ENCODE measurements around the gene RIC8A.
"Not testable (repeated sequence)": the region's sequence is repeated elsewhere in the genome, so short reads cannot be mapped to it uniquely, and the experiment has no call there.

Gene RIC8A

GRCh38 chr11:220641-221215 lies 13.2 kb downstream of the RIC8A start:
- not testable (repeated sequence) for DNase-seq

- DNase-seq, result no peak
These were observed 14.0 kb downstream of the RIC8A start for GRCh38 chr11:221539-221938.

- DNase-seq, result no peak
These were observed 14.7 kb downstream of the RIC8A start for GRCh38 chr11:221998-222789.

GRCh38 chr11:223026-223789 lies 15.7 kb downstream of the RIC8A start:
- no peak for DNase-seq

- DNase-seq, result no peak
These were observed 16.4 kb downstream of the RIC8A start for GRCh38 chr11:223884-224283.

GRCh38 chr11:224424-224823 lies 16.9 kb downstream of the RIC8A start:
- no peak for DNase-seq

GRCh38 chr11:225734-226453 lies 18.4 kb downstream of the RIC8A start:
- no peak for DNase-seq

- DNase-seq, result no peak
These were observed 20.4 kb downstream of the RIC8A start for GRCh38 chr11:227824-228379.

- DNase-seq, result no peak
These were observed 22.9 kb downstream of the RIC8A start for GRCh38 chr11:230431-230830.

- DNase-seq, result no peak
These were observed 25.5 kb downstream of the RIC8A start for GRCh38 chr11:232783-233565.

- DNase-seq, result no peak
These were observed 27.7 kb downstream of the RIC8A start for GRCh38 chr11:235180-235579.

GRCh38 chr11:235609-235996 lies 28.1 kb downstream of the RIC8A start:
- DNase-seq, result peak; percentile 18

GRCh38 chr11:235997-236773 lies 28.7 kb downstream of the RIC8A start, which contains the start of gene SIRT3:
Gene SIRT3 (minus strand): TSS chr11:236342. CDS start chr11:236328, 14 bp downstream.
- DNase-seq, result peak; percentile 87

GRCh38 chr11:236774-237767 lies 29.6 kb downstream of the RIC8A start, which contains the start of gene PSMD13:
Gene PSMD13 (plus strand): TSS chr11:236976. CDS start chr11:237050, 74 bp downstream.
- peak; percentile 83 for DNase-seq

GRCh38 chr11:238346-238745 lies 30.8 kb downstream of the RIC8A start:
- not testable (repeated sequence) for DNase-seq

GRCh38 chr11:240315-240714 lies 32.8 kb downstream of the RIC8A start:
- no peak for DNase-seq

- DNase-seq, result no peak
These were observed 34.1 kb downstream of the RIC8A start for GRCh38 chr11:241634-242033.

GRCh38 chr11:244376-244775 lies 36.9 kb downstream of the RIC8A start:
- no peak for DNase-seq

GRCh38 chr11:249062-249461 lies 41.6 kb downstream of the RIC8A start:
- no peak for DNase-seq

GRCh38 chr11:250274-250673 lies 42.8 kb downstream of the RIC8A start:
- no peak for DNase-seq
